ENCODE measurements around the gene APOBR.
A peak's percentile ranks its signal among the peaks of the same experiment; 100 is the strongest.
"Not testable (repeated sequence)": the region's sequence is repeated elsewhere in the genome, so short reads cannot be mapped to it uniquely, and the experiment has no call there.

APOBR gene

DNA sequence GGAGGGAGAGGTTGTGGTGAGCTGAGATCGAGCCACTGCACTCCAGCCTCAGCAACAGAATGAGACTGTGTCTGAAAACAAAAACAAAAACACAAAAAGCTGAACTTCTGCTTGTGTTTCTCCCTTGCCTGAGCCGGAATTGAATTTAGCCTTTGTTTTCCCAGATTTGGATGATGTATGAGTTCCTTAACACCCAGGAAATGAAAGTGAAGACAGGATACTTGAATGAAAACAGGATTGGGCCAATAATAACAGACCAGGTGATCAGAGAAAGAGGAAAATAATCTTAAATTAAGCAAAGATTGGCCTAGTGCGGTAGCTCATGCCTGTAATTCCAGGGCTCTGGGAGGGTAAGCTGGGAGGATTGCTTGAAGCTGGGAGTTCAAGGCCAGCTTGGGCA is 45.9 kb downstream of the APOBR start:
- no peak for TF ChIP-seq POLR2AphosphoS5 (IDR thresholded peaks at IDR 0.05; ENCODE audit: low read depth)
- no peak for TF ChIP-seq GABPA (IDR thresholded peaks at IDR 0.05; ENCODE audit: low read depth)
- Histone ChIP-seq H3K27me3 (ENCODE audit: insufficient read depth, poor library complexity, severe bottlenecking) (no peaks in the 10 kb centered on the region), H3K27ac (replicated peaks) (no peak overlapping the region), H3K4me3 (replicated peaks; ENCODE audit: insufficient read depth, low read length) (no peak overlapping the region)
- no peak for DNase-seq (ENCODE audit: low read depth in 1 of 2, low spot score in 1 of 2)

DNA sequence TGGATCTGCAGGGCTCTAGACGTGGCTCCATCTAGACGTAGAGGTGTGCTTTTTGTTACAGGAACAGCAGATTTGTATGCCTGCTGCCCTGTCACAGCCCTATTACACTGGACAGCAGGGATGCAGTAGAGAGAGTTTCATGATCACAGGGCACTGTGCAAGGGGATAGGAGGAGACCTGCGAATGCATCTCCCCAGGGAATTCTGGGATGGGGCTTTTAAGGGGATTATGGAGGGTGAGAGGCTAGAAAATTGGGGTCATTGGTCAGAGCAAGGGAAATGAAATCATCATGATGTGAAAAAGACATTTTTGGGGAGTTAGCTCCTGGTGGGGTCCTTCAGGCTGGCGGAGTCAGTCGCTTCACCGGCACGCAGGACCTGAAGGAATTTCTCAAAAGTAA is 48.2 kb downstream of the APOBR start:
- no peak for TF ChIP-seq SPI1 (IDR thresholded peaks at IDR 0.05; ENCODE audit: borderline replicate concordance, low read depth)
- TF ChIP-seq GABPA (IDR thresholded peaks at IDR 0.05; ENCODE audit: low read depth) = no peak
- no peak for TF ChIP-seq POLR2AphosphoS5 (IDR thresholded peaks at IDR 0.05; ENCODE audit: low read depth)
- TF ChIP-seq, protein P1, sequence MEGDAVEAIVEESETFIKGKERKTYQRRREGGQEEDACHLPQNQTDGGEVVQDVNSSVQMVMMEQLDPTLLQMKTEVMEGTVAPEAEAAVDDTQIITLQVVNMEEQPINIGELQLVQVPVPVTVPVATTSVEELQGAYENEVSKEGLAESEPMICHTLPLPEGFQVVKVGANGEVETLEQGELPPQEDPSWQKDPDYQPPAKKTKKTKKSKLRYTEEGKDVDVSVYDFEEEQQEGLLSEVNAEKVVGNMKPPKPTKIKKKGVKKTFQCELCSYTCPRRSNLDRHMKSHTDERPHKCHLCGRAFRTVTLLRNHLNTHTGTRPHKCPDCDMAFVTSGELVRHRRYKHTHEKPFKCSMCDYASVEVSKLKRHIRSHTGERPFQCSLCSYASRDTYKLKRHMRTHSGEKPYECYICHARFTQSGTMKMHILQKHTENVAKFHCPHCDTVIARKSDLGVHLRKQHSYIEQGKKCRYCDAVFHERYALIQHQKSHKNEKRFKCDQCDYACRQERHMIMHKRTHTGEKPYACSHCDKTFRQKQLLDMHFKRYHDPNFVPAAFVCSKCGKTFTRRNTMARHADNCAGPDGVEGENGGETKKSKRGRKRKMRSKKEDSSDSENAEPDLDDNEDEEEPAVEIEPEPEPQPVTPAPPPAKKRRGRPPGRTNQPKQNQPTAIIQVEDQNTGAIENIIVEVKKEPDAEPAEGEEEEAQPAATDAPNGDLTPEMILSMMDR (IDR thresholded peaks at IDR 0.05; ENCODE audit: insufficient read depth, low read length) = no peak
- TF ChIP-seq, protein P2, sequence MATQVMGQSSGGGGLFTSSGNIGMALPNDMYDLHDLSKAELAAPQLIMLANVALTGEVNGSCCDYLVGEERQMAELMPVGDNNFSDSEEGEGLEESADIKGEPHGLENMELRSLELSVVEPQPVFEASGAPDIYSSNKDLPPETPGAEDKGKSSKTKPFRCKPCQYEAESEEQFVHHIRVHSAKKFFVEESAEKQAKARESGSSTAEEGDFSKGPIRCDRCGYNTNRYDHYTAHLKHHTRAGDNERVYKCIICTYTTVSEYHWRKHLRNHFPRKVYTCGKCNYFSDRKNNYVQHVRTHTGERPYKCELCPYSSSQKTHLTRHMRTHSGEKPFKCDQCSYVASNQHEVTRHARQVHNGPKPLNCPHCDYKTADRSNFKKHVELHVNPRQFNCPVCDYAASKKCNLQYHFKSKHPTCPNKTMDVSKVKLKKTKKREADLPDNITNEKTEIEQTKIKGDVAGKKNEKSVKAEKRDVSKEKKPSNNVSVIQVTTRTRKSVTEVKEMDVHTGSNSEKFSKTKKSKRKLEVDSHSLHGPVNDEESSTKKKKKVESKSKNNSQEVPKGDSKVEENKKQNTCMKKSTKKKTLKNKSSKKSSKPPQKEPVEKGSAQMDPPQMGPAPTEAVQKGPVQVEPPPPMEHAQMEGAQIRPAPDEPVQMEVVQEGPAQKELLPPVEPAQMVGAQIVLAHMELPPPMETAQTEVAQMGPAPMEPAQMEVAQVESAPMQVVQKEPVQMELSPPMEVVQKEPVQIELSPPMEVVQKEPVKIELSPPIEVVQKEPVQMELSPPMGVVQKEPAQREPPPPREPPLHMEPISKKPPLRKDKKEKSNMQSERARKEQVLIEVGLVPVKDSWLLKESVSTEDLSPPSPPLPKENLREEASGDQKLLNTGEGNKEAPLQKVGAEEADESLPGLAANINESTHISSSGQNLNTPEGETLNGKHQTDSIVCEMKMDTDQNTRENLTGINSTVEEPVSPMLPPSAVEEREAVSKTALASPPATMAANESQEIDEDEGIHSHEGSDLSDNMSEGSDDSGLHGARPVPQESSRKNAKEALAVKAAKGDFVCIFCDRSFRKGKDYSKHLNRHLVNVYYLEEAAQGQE (IDR thresholded peaks at IDR 0.05; ENCODE audit: insufficient replicate concordance, low read depth) = no peak
- DNase-seq (ENCODE audit: low read depth in 1 of 2, low spot score in 1 of 2) = no peak
- Histone ChIP-seq H3K27ac (replicated peaks) (peak overlapping the region; percentile 64), H3K27me3 (ENCODE audit: insufficient read depth, poor library complexity, severe bottlenecking) (no peaks in the 10 kb centered on the region), H3K4me3 (replicated peaks; ENCODE audit: insufficient read depth, low read length) (no peak overlapping the region)

DNA sequence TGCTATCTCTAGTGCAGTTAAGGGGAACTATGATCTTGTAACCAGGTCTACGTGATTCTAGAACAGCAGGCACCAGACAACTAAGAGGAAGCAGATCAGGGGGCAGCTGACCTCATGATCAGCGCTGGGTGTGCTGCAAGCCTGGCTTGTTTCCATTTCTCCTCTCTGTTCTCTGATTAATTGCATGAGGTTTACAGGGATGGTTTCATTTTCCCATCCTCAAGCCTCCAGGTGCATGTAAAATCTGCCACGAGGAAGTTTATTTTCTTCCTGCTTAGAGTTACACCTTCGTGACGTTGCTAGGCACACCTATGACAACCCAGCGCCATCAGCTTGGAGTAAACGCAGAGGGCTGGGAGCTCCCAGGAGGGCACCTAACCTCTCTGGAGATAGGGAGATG is 48.6 kb downstream of the APOBR start:
- H3K27me3 ChIP-seq (ENCODE audit: insufficient read depth, poor library complexity, severe bottlenecking) = no peaks in the 10 kb centered on the region
- peak; percentile 81 to 93 for DNase-seq (ENCODE audit: low read depth in 1 of 2, low spot score in 1 of 2)
- H3K27ac ChIP-seq (replicated peaks) = peak overlapping the region; percentile 64
- H3K4me3 ChIP-seq (replicated peaks; ENCODE audit: insufficient read depth, low read length) = peak overlapping the region; percentile 18; the same call in 1 of the 2 replicates
- TF ChIP-seq, protein P2 (IDR thresholded peaks at IDR 0.05; ENCODE audit: insufficient replicate concordance, low read depth) = no peak
- TF ChIP-seq, protein P1 (IDR thresholded peaks at IDR 0.05; ENCODE audit: insufficient read depth, low read length) = no peak
- TF ChIP-seq SPI1 (IDR thresholded peaks at IDR 0.05; ENCODE audit: borderline replicate concordance, low read depth) (peak; percentile 42; the same call in 1 of the 2 replicates), POLR2AphosphoS5 (IDR thresholded peaks at IDR 0.05; ENCODE audit: low read depth) (0 out of 2 replicates have a peak, but pooled peaks have one; percentile 47), GABPA (IDR thresholded peaks at IDR 0.05; ENCODE audit: low read depth) (no peak)

DNA sequence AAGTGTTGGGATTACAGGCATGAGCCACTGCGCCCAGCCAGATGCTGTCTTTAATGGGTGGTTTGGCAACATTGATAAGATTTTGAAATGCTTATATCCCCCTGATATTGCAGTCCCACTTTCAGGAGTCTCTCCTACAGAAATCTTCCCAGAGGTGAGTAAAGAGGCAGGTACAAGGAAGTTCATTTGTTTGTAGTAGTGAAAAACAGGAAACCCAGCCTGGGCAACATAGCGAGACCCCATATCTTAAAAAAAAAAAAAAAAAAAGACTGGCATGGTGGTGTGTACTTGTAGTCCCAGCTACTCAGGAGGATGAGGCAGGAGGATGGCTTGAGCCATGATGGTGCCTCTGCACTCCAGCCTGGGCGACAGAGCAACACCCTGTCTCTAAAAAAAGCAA is 50.6 kb downstream of the APOBR start:
- Histone ChIP-seq H3K27me3 (ENCODE audit: insufficient read depth, poor library complexity, severe bottlenecking) (no peaks in the 10 kb centered on the region), H3K27ac (replicated peaks) (no peak overlapping the region), H3K4me3 (replicated peaks; ENCODE audit: insufficient read depth, low read length) (no peak overlapping the region)
- TF ChIP-seq, protein P1 (IDR thresholded peaks at IDR 0.05; ENCODE audit: insufficient read depth, low read length) = no peak
- TF ChIP-seq POLR2AphosphoS5 (IDR thresholded peaks at IDR 0.05; ENCODE audit: low read depth) = no peak
- no peak for DNase-seq (ENCODE audit: low read depth in 1 of 2, low spot score in 1 of 2)

DNA sequence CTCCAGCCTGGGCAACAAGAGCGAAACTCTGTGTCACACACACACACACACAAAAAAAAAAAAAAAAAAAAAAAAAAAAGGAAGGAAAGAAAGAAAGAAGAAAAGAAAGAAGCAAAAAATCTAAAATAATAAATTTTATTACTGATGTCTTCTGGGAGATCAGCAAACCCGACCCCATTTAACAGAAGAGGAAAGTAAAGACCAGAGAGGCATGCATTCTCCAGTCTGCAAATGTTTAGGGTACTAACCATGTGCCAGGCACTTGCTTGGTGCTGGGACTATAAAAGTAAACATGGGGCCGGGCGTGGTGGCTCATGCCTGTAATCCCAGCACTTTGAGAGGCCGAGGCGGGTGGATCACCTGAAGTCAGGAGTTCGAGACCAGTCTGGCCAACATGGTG is 51.5 kb downstream of the APOBR start:
- not testable (repeated sequence) for H3K4me3 ChIP-seq (replicated peaks; ENCODE audit: insufficient read depth, low read length); H3K27ac ChIP-seq (replicated peaks); H3K27me3 ChIP-seq (ENCODE audit: insufficient read depth, poor library complexity, severe bottlenecking); DNase-seq (ENCODE audit: low read depth in 1 of 2, low spot score in 1 of 2)

Data from HL-60 (cell line).